Neural cell (in vitro differentiated cells): ENCODE results near the gene ARHGAP24. TPM values are rescaled to one million over a fixed set of nuclear protein-coding genes. Genes with fewer than 3 reads are reported as not detected.

Experiments
- H2AFZ ChIP-seq: fragments of 200-600, 300-800 bp; sonication (generic), shearing (Covaris generic); 2 replicates; pipeline ENCODE4 v1.6.0; 2014; ENCODE audit warnings: low read depth, mild to moderate bottlenecking, antibody characterized with exemption, low read length, moderate library complexity
- H3F3A ChIP-seq: fragments of 200-600 bp; shearing (Covaris generic); 2 replicates; pipeline ENCODE4 v1.6.1; 2016; ENCODE audit warnings: mild to moderate bottlenecking, moderate library complexity, mixed read lengths, antibody characterized with exemption, low read length; ENCODE audit not compliant: insufficient read depth, poor library complexity, severe bottlenecking
- H3K27ac ChIP-seq: fragments of 200-600, 300-800 bp; sonication (generic), shearing (Covaris generic); 2 replicates; pipeline ENCODE4 v1.5.1; 2014; ENCODE audit warnings: mild to moderate bottlenecking, low read length, moderate library complexity
- H3K27me3 ChIP-seq: fragments of 300-800, 200-600 bp; sonication (generic), shearing (Covaris generic); 2 replicates; pipeline ENCODE4 v1.6.0; 2014; ENCODE audit warnings: mild to moderate bottlenecking, low read depth, low read length, moderate library complexity; ENCODE audit not compliant: insufficient read depth
- H3K36me3 ChIP-seq: fragments of 300-800, 200-600 bp; sonication (generic), shearing (Covaris generic); 2 replicates; pipeline ENCODE4 v1.5.1; 2014; ENCODE audit warnings: mild to moderate bottlenecking, antibody characterized with exemption, low read length, moderate library complexity; ENCODE audit not compliant: insufficient read depth
- H3K4me2 ChIP-seq: fragments of 300-800, 200-600 bp; sonication (generic), shearing (Covaris generic); 2 replicates; pipeline ENCODE4 v1.6.0; 2014; ENCODE audit warnings: mild to moderate bottlenecking, low read length
- H3K4me3 ChIP-seq: fragments of 300-800, 200-600 bp; sonication (generic), shearing (Covaris generic); 2 replicates; pipeline ENCODE4 v1.5.1; 2014; ENCODE audit warnings: mild to moderate bottlenecking, low read length, moderate library complexity
- H3K79me2 ChIP-seq: fragments of 200-600 bp; shearing (Covaris generic); replicated peaks from 2 replicates; pipeline ENCODE4 v1.6.0; 2014; ENCODE audit warnings: mild to moderate bottlenecking, low read length, moderate library complexity; ENCODE audit not compliant: insufficient read depth
- H3K9ac ChIP-seq: fragments of 300-800, 200-600 bp; sonication (generic), shearing (Covaris generic); 2 replicates; pipeline ENCODE4 v1.6.1; 2016; ENCODE audit warnings: mild to moderate bottlenecking, low read length, mixed read lengths
- H3K9me2 ChIP-seq: fragments of 200-600 bp; shearing (Covaris generic); 2 replicates; pipeline ENCODE4 v1.6.1; 2016; ENCODE audit warnings: mild to moderate bottlenecking, low read length, mixed read lengths; ENCODE audit not compliant: insufficient read depth
- H3K9me3 ChIP-seq: fragments of 200-600, 300-800 bp; sonication (generic), shearing (Covaris generic); 2 replicates; pipeline ENCODE4 v1.6.1; 2016; ENCODE audit warnings: mild to moderate bottlenecking, mixed run types, low read length, moderate library complexity, mixed read lengths
- H4K20me1 ChIP-seq: fragments of 200-600 bp; shearing (Covaris generic); 2 replicates; pipeline ENCODE4 v1.6.1; 2016; ENCODE audit warnings: mild to moderate bottlenecking, mixed run types; ENCODE audit not compliant: insufficient read depth
- EP300 ChIP-seq: fragments of 450-650 bp; conservative IDR thresholded peaks from 2 replicates; pipeline ENCODE4 v1.6.1; 2014; ENCODE audit warnings: antibody characterized with exemption, mild to moderate bottlenecking, moderate library complexity; ENCODE audit not compliant: poor library complexity, severe bottlenecking
- EZH2 ChIP-seq: fragments of 200-600, 300-800 bp; shearing (Covaris generic), sonication (generic); IDR thresholded peaks from 2 replicates; pipeline ENCODE4 v1.6.1; 2014; ENCODE audit warnings: antibody characterized with exemption, low read length, borderline replicate concordance, mild to moderate bottlenecking; ENCODE audit not compliant: insufficient read depth, poor library complexity, severe bottlenecking
- MXI1 ChIP-seq: fragments of 450-650 bp; conservative IDR thresholded peaks from 2 replicates; pipeline ENCODE4 v1.6.1; 2014; ENCODE audit warnings: antibody characterized with exemption, mild to moderate bottlenecking; ENCODE audit not compliant: poor library complexity, severe bottlenecking
- POLR2AphosphoS5 ChIP-seq: IDR thresholded peaks from 2 replicates; pipeline ENCODE4 v1.6.1; 2012
- RAD21 ChIP-seq: fragments of 450-650 bp; conservative IDR thresholded peaks from 2 replicates; pipeline ENCODE4 v1.6.1; 2014; ENCODE audit warnings: antibody characterized with exemption, mild to moderate bottlenecking, moderate library complexity
- SMC3 ChIP-seq: fragments of 450-650 bp; conservative IDR thresholded peaks from 2 replicates; pipeline ENCODE4 v1.6.1; 2014; ENCODE audit warnings: antibody characterized with exemption, mild to moderate bottlenecking, moderate library complexity; ENCODE audit not compliant: poor library complexity
- TAF1 ChIP-seq: IDR thresholded peaks from 2 replicates; pipeline ENCODE4 v1.6.1; 2012; ENCODE audit warnings: low read depth
- polyA plus RNA-seq: library from polyadenylated mRNA; depleted of rRNA; stranded (reverse); fragments of >200 nt; gene quantifications from 2 replicates; pipeline ENCODE4 v1.2.3, GENCODE V29; 2014
- TF ChIP-seq, protein P1 (sequence below): IDR thresholded peaks from 2 replicates; pipeline ENCODE4 v1.6.1; 2012; ENCODE audit warnings: borderline replicate concordance
- TF ChIP-seq, protein P2 (sequence below): fragments of 450-650 bp; IDR thresholded peaks from 2 replicates; pipeline ENCODE4 v1.5.1; 2014; ENCODE audit warnings: antibody characterized with exemption, mild to moderate bottlenecking, moderate library complexity; ENCODE audit not compliant: poor library complexity, severe bottlenecking

The ARHGAP24 gene
- polyA plus RNA-seq, 1 donor from 2014 or later: 2.9 TPM

DNA sequence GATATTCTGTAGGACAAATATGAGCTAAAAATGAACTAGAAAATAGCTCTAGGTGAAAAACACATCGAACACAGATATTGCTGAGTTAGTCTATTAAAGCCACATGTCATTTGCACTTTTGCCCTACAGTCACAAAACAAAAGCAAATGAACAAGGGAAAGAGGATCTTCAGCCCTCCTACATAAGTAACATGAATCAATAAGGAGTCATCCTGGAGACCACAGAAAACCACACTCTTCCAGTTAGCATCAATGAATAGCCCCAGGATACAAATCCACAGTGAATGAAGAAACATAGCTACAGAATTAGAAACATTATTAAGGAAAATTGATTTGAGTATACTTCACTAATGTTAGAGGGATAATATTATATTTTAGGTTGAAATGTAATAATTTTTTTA is 573.5 kb downstream of the ARHGAP24 start:
- Histone ChIP-seq H3K27ac (no peak overlapping the region), H3F3A (no peaks in the 10 kb centered on the region), H3K36me3 (no peaks in the 10 kb centered on the region), H3K4me3 (no peak overlapping the region), H3K27me3 (no peaks in the 10 kb centered on the region), H3K9me2 (no peaks in the 10 kb centered on the region), H3K9me3 (no peaks in the 10 kb centered on the region), H3K9ac (no peak overlapping the region), H4K20me1 (no peaks in the 10 kb centered on the region), H3K4me2 (no peak overlapping the region), H2AFZ (no peak overlapping the region), H3K79me2 (no peaks in the 10 kb centered on the region)
- TF ChIP-seq TAF1 (no peak), EP300 (no peak), MXI1 (no peak), RAD21 (no peak), SMC3 (no peak), EZH2 (no peak), POLR2AphosphoS5 (no peak)
- TF ChIP-seq, protein P1, sequence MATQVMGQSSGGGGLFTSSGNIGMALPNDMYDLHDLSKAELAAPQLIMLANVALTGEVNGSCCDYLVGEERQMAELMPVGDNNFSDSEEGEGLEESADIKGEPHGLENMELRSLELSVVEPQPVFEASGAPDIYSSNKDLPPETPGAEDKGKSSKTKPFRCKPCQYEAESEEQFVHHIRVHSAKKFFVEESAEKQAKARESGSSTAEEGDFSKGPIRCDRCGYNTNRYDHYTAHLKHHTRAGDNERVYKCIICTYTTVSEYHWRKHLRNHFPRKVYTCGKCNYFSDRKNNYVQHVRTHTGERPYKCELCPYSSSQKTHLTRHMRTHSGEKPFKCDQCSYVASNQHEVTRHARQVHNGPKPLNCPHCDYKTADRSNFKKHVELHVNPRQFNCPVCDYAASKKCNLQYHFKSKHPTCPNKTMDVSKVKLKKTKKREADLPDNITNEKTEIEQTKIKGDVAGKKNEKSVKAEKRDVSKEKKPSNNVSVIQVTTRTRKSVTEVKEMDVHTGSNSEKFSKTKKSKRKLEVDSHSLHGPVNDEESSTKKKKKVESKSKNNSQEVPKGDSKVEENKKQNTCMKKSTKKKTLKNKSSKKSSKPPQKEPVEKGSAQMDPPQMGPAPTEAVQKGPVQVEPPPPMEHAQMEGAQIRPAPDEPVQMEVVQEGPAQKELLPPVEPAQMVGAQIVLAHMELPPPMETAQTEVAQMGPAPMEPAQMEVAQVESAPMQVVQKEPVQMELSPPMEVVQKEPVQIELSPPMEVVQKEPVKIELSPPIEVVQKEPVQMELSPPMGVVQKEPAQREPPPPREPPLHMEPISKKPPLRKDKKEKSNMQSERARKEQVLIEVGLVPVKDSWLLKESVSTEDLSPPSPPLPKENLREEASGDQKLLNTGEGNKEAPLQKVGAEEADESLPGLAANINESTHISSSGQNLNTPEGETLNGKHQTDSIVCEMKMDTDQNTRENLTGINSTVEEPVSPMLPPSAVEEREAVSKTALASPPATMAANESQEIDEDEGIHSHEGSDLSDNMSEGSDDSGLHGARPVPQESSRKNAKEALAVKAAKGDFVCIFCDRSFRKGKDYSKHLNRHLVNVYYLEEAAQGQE: no peak
- TF ChIP-seq, protein P2, sequence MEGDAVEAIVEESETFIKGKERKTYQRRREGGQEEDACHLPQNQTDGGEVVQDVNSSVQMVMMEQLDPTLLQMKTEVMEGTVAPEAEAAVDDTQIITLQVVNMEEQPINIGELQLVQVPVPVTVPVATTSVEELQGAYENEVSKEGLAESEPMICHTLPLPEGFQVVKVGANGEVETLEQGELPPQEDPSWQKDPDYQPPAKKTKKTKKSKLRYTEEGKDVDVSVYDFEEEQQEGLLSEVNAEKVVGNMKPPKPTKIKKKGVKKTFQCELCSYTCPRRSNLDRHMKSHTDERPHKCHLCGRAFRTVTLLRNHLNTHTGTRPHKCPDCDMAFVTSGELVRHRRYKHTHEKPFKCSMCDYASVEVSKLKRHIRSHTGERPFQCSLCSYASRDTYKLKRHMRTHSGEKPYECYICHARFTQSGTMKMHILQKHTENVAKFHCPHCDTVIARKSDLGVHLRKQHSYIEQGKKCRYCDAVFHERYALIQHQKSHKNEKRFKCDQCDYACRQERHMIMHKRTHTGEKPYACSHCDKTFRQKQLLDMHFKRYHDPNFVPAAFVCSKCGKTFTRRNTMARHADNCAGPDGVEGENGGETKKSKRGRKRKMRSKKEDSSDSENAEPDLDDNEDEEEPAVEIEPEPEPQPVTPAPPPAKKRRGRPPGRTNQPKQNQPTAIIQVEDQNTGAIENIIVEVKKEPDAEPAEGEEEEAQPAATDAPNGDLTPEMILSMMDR: no peak

DNA sequence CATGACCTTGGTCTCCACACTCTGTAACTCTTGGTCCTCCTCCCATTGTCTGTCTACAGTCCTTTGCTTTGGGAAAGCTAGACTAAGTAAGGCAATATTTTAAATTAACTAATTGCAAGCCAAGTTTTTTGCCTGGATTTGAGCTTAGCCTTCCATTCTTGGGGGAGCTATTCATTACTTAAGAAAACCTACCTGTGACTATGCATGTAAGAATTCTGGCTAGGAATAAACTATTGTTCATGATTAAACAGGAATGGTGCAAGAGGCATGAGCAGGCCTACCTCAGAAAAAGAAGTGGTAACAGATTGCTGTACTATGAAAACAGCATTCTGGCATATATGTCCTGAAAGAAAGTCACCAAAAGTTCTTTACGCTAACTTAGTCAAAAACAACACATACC is 575.5 kb downstream of the ARHGAP24 start:
- Histone ChIP-seq H3K36me3 (no peaks in the 10 kb centered on the region), H3K9ac (no peak overlapping the region), H3K9me3 (no peaks in the 10 kb centered on the region), H3F3A (no peaks in the 10 kb centered on the region), H3K9me2 (no peaks in the 10 kb centered on the region), H4K20me1 (no peaks in the 10 kb centered on the region), H3K4me2 (no peak overlapping the region), H3K79me2 (no peaks in the 10 kb centered on the region), H3K27me3 (no peaks in the 10 kb centered on the region), H2AFZ (no peak overlapping the region), H3K27ac (no peak overlapping the region), H3K4me3 (no peak overlapping the region)
- TF ChIP-seq SMC3: no peak
- no peak for TF ChIP-seq RAD21
- no peak for TF ChIP-seq EP300
- TF ChIP-seq TAF1: no peak
- TF ChIP-seq MXI1: no peak
- no peak for TF ChIP-seq EZH2
- TF ChIP-seq, protein P1: no peak
- TF ChIP-seq, protein P2: no peak
- no peak for TF ChIP-seq POLR2AphosphoS5
